Activated naive CD8-positive, alpha-beta T cell treated with anti-CD3 and anti-CD28 coated beads, Interleukin-2, amount 10 ng/mL, durations not matched to agents 7 days and 5 days (primary cell): Measurements from ENCODE around the gene CHST6. TPM values are rescaled to one million over a fixed set of nuclear protein-coding genes. Genes with fewer than 3 reads are reported as not detected.
"Not testable (repeated sequence)": the region's sequence is repeated elsewhere in the genome, so short reads cannot be mapped to it uniquely, and the experiment has no call there.

Experiments
- ATAC-seq: fragments of 150-1000 bp; cut with Tn5 transposase; one replicate; pipeline ENCODE4 v1.10.0; 2021; ENCODE audit warnings: low read depth, moderate library complexity
- POLR2A ChIA-PET: fragments of 350-600 bp; sonication (Branson Sonifier 250); formaldehyde crosslinking; loops from one replicate; lab custom pipeline; 2021; ENCODE audit warnings: antibody characterized with exemption; lab: Charles Lee
- DNase-seq: peaks from one replicate; pipeline ENCODE4 v3.0.0; 2021
- H3K27ac Mint-ChIP-seq: one replicate; pipeline ENCODE4 v1.8.0; 2022; ENCODE audit warnings: mild to moderate bottlenecking, mixed read lengths
- H3K27me3 Mint-ChIP-seq: one replicate; pipeline ENCODE4 v1.8.0; 2022; ENCODE audit warnings: mild to moderate bottlenecking, moderate library complexity, mixed read lengths
- H3K36me3 Mint-ChIP-seq: one replicate; pipeline ENCODE4 v1.8.0; 2021; ENCODE audit warnings: mild to moderate bottlenecking, mixed read lengths
- H3K4me1 Mint-ChIP-seq: one replicate; pipeline ENCODE4 v1.8.0; 2021; ENCODE audit warnings: mixed read lengths
- H3K4me3 Mint-ChIP-seq: one replicate; pipeline ENCODE4 v1.8.0; 2022; ENCODE audit warnings: mild to moderate bottlenecking, moderate library complexity, mixed read lengths
- H3K9me3 Mint-ChIP-seq: one replicate; pipeline ENCODE4 v1.8.0; 2021; ENCODE audit warnings: mixed read lengths
- total RNA-seq, 2 experiments: library from RNA; stranded (reverse); gene quantifications; one replicate each; pipeline ENCODE4 v1.2.3, GENCODE V29; 2021

The CHST6 gene
- total RNA-seq, 2 experiments from 2014 or later = 0.06 TPM; not detected in 1

DNA sequence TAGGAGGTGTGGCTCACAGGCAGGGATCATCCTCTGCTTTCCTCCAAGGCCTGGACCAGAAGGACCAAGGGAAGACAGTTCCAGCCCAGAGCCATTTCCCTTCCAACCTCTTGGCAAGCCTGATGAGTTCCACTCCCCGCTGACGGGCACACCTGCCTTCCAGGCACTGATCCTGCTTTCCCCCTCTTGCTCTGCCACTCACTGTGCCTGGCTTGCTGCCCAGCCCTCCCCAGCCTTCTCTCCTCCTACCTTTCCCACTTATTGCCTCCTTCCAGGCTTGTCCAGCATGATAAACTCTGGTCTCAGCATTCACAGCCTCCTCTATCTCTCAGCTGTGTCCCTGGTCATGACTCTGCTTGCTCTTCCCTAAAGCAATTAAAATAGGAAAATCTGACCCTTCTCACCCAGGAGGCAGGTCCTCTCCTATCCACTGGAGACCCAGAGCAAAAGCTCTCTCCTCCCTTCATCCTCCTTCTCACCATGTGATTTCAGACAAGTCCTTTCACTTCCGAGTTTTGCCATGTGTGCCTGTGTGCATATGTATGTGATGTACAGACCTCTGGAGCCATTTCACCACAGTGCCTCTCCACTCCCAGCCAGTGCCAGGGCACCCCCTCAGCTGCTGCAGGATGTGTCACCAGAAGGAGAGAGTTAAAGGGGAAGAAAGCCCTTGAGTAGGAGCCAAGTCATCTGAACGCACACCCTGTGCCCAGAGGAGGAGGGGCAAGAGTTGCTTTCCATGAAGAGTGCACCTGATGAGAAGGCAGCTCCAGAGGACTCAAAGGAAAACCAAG lies 17.4 kb downstream of the CHST6 start:
- no peaks in the 10 kb centered on the region for H3K36me3 Mint-ChIP-seq
- peaks cover 9% of the 10 kb centered on the region for H3K27me3 Mint-ChIP-seq
- no peaks in the 10 kb centered on the region for H3K9me3 Mint-ChIP-seq
- no peak overlapping the region for H3K27ac Mint-ChIP-seq
- no peaks in the 10 kb centered on the region for H3K4me1 Mint-ChIP-seq
- H3K4me3 Mint-ChIP-seq = no peak overlapping the region
- POLR2A ChIA-PET = no interaction called here
- DNase-seq (no peak), ATAC-seq (no peak)

DNA sequence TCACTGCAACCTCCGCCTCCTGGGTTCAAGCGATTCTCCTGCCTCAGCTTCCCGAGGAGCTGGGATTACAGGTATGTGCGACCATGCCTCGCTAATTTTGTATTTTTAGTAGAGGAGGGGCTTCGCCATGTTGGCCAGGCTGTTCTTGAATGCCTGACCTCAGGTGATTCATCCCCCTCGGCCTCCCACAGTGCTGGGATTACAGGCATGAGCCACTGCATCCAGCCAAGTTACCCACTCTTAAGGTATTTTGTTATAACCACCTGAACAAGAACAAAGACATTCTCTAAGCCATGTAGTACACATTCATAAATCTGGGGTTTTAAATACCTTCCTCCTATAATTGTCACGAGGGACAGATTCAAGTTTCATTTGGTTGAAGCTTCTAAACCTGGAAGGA lies 18.4 kb downstream of the CHST6 start:
- POLR2A ChIA-PET = interaction anchor here (0.6 kb wide), 1 partner anchor 166 kb away, joined by 3 read pairs; no protein-coding TSS in a partner anchor
- Mint-ChIP-seq H3K4me3 (no peak overlapping the region), H3K9me3 (no peaks in the 10 kb centered on the region), H3K4me1 (peaks cover under 1% of the 10 kb centered on the region), H3K36me3 (no peaks in the 10 kb centered on the region), H3K27ac (no peak overlapping the region), H3K27me3 (peaks cover 9% of the 10 kb centered on the region)
- no peak for DNase-seq
- ATAC-seq = no peak

- Mint-ChIP-seq H3K27ac (no peak overlapping the region), H3K4me3 (no peak overlapping the region), H3K4me1 (peaks cover 2% of the 10 kb centered on the region), H3K36me3 (no peaks in the 10 kb centered on the region), H3K9me3 (no peaks in the 10 kb centered on the region), H3K27me3 (peaks cover 6% of the 10 kb centered on the region)
- ATAC-seq (no peak), DNase-seq (no peak)
- POLR2A ChIA-PET = interaction anchor here (0.5 kb wide), 1 partner anchor 79 kb away, joined by 4 read pairs; no protein-coding TSS in a partner anchor
Observed at GRCh38 chr16:75475420-75475847, 19.8 kb downstream of the CHST6 start.

- Mint-ChIP-seq H3K27me3 (peaks cover 6% of the 10 kb centered on the region), H3K36me3 (no peaks in the 10 kb centered on the region), H3K9me3 (no peaks in the 10 kb centered on the region), H3K27ac (no peak overlapping the region), H3K4me3 (no peak overlapping the region), H3K4me1 (peaks cover 2% of the 10 kb centered on the region)
- POLR2A ChIA-PET = no interaction called here
- ATAC-seq (no peak), DNase-seq (no peak)
Observed at GRCh38 chr16:75472908-75473877, 22.0 kb downstream of the CHST6 start.

GRCh38 chr16:75471723-75472633 lies 23.3 kb downstream of the CHST6 start:
- DNase-seq (no peak), ATAC-seq (peak; percentile 60)
- H3K27me3 Mint-ChIP-seq = peaks cover 4% of the 10 kb centered on the region
- POLR2A ChIA-PET = interaction anchor here (0.5 kb wide), 1 partner anchor 1275 kb away, joined by 3 read pairs; no protein-coding TSS in a partner anchor
- no peaks in the 10 kb centered on the region for H3K36me3 Mint-ChIP-seq
- H3K27ac Mint-ChIP-seq = no peak overlapping the region
- H3K4me3 Mint-ChIP-seq = no peak overlapping the region
- H3K9me3 Mint-ChIP-seq = no peaks in the 10 kb centered on the region
- peaks cover 2% of the 10 kb centered on the region for H3K4me1 Mint-ChIP-seq

DNA sequence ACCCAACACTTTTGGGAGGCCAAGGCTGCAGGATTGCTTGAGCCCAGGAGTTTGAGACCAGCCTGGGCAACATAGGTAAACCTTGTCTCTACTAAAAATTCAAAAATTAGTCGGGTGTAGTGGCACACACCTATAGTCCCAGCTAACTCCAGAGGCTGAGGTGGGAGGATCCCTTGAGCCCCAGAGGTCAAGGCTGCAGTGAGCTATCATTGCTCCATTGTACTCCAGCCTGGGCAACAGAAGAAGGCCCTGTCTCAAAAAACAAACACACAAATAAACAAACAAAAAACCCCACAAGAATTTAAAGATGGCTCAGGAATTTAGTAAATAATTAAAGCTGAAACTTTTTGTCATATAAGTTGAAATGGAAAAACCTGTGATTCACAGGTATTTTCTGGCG lies 28.5 kb downstream of the CHST6 start:
- H3K4me3 Mint-ChIP-seq = no peak overlapping the region
- no peaks in the 10 kb centered on the region for H3K27me3 Mint-ChIP-seq
- H3K36me3 Mint-ChIP-seq = peaks cover 2% of the 10 kb centered on the region
- H3K4me1 Mint-ChIP-seq = peaks cover 18% of the 10 kb centered on the region
- no peak overlapping the region for H3K27ac Mint-ChIP-seq
- no peak for ATAC-seq
- H3K9me3 Mint-ChIP-seq = no peaks in the 10 kb centered on the region
- POLR2A ChIA-PET = interaction anchor here (0.7 kb wide), 1 partner anchor 92 kb away, joined by 3 read pairs; no protein-coding TSS in a partner anchor
- DNase-seq = no peak

- H3K4me1 Mint-ChIP-seq = peaks cover 22% of the 10 kb centered on the region
Observed at GRCh38 chr16:75464122-75464918, 30.9 kb downstream of the CHST6 start, which contains the start of gene TMEM170A. TSS of gene TMEM170A (minus strand) at chr16:75464689. CDS start at chr16:75464600, 89 bp downstream.

DNA sequence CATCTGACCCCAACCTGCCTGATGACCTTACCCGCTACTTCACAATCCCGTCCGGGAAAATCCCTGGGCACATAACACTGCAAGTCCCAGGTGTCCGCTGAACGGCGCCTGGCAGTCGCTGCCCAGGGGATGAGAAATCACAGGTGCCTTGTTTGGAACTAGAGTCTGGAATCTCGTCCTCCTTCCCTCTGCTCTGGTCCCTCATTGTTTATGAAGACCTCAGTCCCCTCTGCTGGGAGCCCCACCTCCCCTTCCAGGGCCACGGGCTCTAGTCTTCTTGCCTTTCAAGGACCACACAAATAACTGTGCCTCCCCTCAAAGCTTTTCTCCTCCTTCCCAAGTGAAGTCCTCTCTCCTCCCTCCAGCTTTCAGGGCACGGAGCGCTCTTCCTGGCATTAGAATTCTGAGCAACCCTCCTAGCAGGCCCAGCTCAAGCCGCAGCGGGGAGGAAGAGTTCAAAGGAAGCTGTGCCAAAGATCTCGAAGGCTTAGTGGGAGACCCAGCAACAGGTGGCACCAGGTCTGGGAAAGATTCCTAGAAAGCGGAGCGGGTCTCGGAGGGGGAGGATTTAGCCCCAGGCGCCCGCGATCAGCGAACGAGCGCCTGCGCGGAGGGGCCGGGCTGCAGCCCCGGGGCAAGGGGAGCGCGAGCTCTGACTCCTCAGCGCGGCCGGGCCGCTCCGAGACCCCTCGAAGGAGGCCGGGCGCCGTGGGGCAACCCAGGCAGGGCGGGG lies 31.7 kb downstream of the CHST6 start:
- Mint-ChIP-seq H3K4me1 (peaks cover 22% of the 10 kb centered on the region), H3K4me3 (peak overlapping the region; percentile 92), H3K27ac (peak overlapping the region; percentile 91), H3K36me3 (peaks cover 12% of the 10 kb centered on the region)
- ATAC-seq (peak; percentile 8), DNase-seq (peak; percentile 33)
- H3K27me3 Mint-ChIP-seq, H3K9me3 Mint-ChIP-seq: not testable (repeated sequence)
- POLR2A ChIA-PET = interaction anchor here (0.8 to 2.0 kb wide), 4 partner anchors 30 to 264 kb away, joined by 3 to 19 read pairs (median 4); partner anchors contain the start of genes CFDP1, KARS1 and TERF2IP

More at GRCh38 chr16:75464122-75464918, 30.9 kb downstream of the CHST6 start, which contains the start of gene TMEM170A:
- H3K9me3 Mint-ChIP-seq = no peaks in the 10 kb centered on the region
- H3K4me3 Mint-ChIP-seq = peak within 1 kb of the TSS; percentile 92
- peak within 1 kb of the TSS; percentile 91 for H3K27ac Mint-ChIP-seq
- POLR2A ChIA-PET = interaction anchor here (0.8 to 2.0 kb wide), 5 partner anchors 31 to 264 kb away, joined by 3 to 19 read pairs (median 5); partner anchors contain the start of genes ADAT1, CFDP1, KARS1 and TERF2IP
- H3K27me3 Mint-ChIP-seq = no peaks in the 10 kb centered on the region
- peak; percentile 99 for DNase-seq
- ATAC-seq = peak; percentile 96
- H3K36me3 Mint-ChIP-seq = peaks cover 12% of the 10 kb centered on the region

- peaks cover 22% of the 10 kb centered on the region for H3K4me1 Mint-ChIP-seq
- ATAC-seq (peak; percentile 2), DNase-seq (no peak)
- no peaks in the 10 kb centered on the region for H3K9me3 Mint-ChIP-seq
- peak overlapping the region; percentile 92 for H3K4me3 Mint-ChIP-seq
- H3K36me3 Mint-ChIP-seq = peaks cover 12% of the 10 kb centered on the region
- POLR2A ChIA-PET = interaction anchor here (1.0 kb wide), 1 partner anchor 29 kb away, joined by 4 read pairs; the partner anchor contains the start of gene CFDP1
- no peaks in the 10 kb centered on the region for H3K27me3 Mint-ChIP-seq
- peak overlapping the region; percentile 91 for H3K27ac Mint-ChIP-seq
Observed at GRCh38 chr16:75462806-75463205, 32.4 kb downstream of the CHST6 start.

DNA sequence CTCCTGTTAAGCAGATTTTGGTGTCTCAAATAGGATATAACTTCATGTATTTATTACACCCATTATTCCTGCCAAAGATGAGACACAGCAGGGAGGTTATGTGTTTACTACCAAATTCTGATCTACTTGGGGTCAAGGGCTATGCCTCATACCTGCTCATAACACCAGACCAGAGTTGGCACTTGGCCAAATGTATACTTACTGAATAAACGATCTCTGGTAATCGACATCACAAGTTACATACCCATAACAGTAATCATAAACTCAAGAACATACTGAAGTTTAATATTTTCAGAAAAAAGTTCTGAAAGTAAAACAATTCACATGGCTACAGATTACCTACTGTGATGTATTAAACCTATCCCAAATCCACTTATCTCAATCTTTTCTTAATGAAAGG lies 33.7 kb downstream of the CHST6 start:
- no peak for ATAC-seq
- no peak for DNase-seq
- peaks cover 26% of the 10 kb centered on the region for H3K4me1 Mint-ChIP-seq
- H3K27me3 Mint-ChIP-seq = no peaks in the 10 kb centered on the region
- no peak overlapping the region for H3K27ac Mint-ChIP-seq
- H3K4me3 Mint-ChIP-seq = no peak overlapping the region
- H3K36me3 Mint-ChIP-seq = peaks cover 12% of the 10 kb centered on the region
- no peaks in the 10 kb centered on the region for H3K9me3 Mint-ChIP-seq
- POLR2A ChIA-PET = no interaction called here

DNA sequence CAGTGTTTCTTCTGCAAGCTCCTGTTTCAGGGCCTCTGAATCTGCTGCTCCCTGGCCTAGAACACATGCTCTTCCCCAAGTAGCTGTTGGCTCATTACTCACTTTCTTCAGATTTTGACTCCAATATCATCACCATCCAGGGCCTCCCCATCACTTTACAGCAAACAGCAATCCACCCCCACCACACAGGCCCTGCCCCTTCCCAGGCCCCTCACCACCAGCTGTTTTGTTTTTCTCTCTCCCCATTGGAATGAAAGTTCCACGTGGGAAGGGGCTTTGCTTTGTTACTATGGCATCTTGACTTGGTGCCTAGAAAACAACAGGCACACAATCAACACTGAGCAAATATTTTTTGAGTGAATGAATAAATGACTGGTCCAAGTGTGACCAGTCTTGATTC lies 34.8 kb downstream of the CHST6 start:
- DNase-seq (no peak), ATAC-seq (no peak)
- peaks cover 26% of the 10 kb centered on the region for H3K4me1 Mint-ChIP-seq
- H3K9me3 Mint-ChIP-seq = no peaks in the 10 kb centered on the region
- no peak overlapping the region for H3K4me3 Mint-ChIP-seq
- no peak overlapping the region for H3K27ac Mint-ChIP-seq
- POLR2A ChIA-PET = no interaction called here
- no peaks in the 10 kb centered on the region for H3K27me3 Mint-ChIP-seq
- peaks cover 12% of the 10 kb centered on the region for H3K36me3 Mint-ChIP-seq
